Measurements from ENCODE around the gene KCTD7.
"Not testable (repeated sequence)": the region's sequence is repeated elsewhere in the genome, so short reads cannot be mapped to it uniquely, and the experiment has no call there.

KCTD7 gene

DNA sequence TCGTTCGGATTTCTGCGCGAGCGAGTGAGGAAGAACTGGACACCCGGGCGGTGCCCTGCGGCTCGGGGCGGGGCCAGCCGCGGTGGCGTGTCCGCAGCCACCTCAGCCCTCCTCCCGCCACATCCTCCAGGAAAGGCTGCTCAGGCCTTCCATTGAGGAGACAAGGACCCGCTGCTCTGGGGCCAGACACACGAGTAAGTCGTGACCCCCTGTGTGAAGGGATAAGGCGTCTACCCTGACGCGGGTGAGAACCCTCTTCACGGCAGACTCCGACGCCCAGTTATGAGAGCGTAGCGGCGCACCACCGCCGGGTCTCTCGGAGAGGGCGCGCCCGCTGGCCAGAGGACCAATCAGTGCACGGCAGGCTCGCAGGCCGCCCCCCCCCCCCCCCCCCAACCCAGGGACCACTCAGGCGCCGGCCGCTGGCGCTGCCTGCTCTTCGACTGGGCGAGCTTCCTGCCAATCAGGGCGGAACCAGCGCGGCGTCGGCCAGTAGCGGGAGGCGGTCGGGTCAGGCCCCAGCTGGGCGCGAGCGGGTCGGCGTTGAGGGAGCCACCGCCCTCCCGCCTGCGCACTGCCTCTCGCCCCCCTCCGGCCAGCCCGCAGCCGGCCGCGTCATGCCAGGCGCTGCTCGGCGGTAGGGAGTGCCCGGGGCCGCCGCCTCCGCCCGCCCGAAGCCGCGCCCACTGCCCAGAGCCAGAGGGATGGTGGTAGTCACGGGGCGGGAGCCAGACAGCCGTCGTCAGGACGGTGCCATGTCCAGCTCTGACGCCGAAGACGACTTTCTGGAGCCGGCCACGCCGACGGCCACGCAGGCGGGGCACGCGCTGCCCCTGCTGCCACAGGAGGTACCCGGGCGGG is at the start of gene KCTD7:
Gene KCTD7 (plus strand): TSS at position 521 of the 861 bp plus-strand sequence. CDS start 184 bp downstream, at position 705.
- peak; percentile 92 to 94 for DNase-seq (ENCODE audit: extremely low read depth in 1 of 2, low read depth in 1 of 2)

DNA sequence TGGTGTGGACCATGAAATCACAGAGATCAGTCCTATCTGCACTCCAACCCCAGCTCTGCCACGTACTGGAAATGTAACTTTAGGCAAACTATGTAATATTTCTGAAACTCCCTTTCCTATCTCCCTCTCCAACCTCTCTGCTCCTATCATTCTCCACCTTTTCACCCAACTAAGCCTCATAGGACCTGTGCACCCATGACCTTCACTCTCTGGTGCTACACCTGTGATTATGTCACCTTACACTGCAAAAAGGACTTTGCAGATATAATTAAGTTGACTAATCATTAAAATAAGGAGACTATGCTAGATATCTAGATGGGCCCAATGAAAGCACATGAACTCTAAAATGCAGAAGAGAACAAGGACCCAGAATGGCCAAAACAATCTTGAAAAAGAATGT is 48.3 kb upstream of the KCTD7 start:
- not testable (repeated sequence) for DNase-seq (ENCODE audit: extremely low read depth in 1 of 2, low read depth in 1 of 2)

DNA sequence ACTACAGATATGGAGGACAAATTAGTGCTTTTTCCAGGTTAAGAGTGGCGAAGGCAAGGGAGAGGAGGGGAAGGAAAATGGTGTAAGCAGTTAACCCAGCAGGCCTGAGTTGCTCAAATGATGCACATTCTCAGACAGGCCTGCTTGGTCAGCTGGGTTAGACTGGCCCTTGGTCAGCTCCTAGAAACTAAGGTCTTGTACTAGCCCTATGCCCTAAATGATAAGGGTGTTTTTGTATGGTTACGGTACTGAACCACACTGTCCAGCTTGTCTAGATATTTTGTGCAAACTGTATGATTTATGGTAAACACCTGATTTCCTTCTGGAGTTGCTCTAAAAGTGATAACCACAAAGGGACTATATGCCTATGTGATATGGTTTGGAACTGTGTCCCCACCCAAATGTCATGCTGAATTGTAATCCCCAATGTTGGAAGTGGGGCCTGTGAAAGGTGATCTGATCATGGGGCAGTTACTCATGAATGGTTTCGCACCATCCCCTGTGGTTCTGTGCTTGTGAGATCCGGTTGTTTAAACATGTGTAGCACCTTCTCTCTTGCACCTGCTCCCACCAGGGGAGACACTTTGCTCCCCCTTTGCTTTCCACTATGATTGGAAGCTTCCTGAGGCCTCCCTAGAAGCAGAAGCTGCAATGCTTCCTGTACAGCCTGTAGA is 45.7 kb upstream of the KCTD7 start:
- not testable (repeated sequence) for DNase-seq (ENCODE audit: extremely low read depth in 1 of 2, low read depth in 1 of 2)

GRCh38 chr7:66583490-66584110 is 45.1 kb upstream of the KCTD7 start:
- DNase-seq (ENCODE audit: extremely low read depth in 1 of 2, low read depth in 1 of 2), result no peak

GRCh38 chr7:66586181-66586580 is 42.5 kb upstream of the KCTD7 start:
- no peak for DNase-seq (ENCODE audit: extremely low read depth in 1 of 2, low read depth in 1 of 2)

DNA sequence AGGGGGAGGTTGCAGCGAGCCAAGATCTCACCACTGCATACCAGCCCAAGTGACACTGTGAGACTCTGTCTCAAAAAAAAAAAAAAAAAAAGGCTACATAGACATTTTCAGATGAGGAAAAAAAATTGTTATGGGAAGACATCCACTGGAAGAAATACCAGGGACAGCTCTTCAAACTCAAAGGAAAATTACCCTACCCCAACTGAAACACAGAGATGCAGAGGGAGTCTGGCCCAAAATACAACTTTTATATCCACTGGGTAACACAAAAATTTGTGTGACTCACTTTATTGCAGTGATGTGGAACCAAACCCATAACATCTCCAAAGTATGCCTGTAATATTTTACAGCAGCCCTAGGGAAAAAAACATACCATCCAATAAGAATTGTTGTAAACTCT is 40.5 kb upstream of the KCTD7 start:
- not testable (repeated sequence) for DNase-seq (ENCODE audit: extremely low read depth in 1 of 2, low read depth in 1 of 2)

- DNase-seq (ENCODE audit: extremely low read depth in 1 of 2, low read depth in 1 of 2), result not testable (repeated sequence)
Observed at GRCh38 chr7:66588856-66589570, 39.7 kb upstream of the KCTD7 start.

- DNase-seq (ENCODE audit: extremely low read depth in 1 of 2, low read depth in 1 of 2), result not testable (repeated sequence)
Observed at GRCh38 chr7:66590302-66591057, 38.2 kb upstream of the KCTD7 start.

GRCh38 chr7:66591058-66591798 is 37.5 kb upstream of the KCTD7 start:
- peak in 1 of 2 donors; percentile 5 for DNase-seq (ENCODE audit: extremely low read depth in 1 of 2, low read depth in 1 of 2)

- peak; percentile 74 to 91 for DNase-seq (ENCODE audit: extremely low read depth in 1 of 2, low read depth in 1 of 2)
Observed at GRCh38 chr7:66591799-66592596, 36.7 kb upstream of the KCTD7 start.

GRCh38 chr7:66592597-66593146 is 36.0 kb upstream of the KCTD7 start:
- DNase-seq (ENCODE audit: extremely low read depth in 1 of 2, low read depth in 1 of 2), result not testable (repeated sequence)

DNA sequence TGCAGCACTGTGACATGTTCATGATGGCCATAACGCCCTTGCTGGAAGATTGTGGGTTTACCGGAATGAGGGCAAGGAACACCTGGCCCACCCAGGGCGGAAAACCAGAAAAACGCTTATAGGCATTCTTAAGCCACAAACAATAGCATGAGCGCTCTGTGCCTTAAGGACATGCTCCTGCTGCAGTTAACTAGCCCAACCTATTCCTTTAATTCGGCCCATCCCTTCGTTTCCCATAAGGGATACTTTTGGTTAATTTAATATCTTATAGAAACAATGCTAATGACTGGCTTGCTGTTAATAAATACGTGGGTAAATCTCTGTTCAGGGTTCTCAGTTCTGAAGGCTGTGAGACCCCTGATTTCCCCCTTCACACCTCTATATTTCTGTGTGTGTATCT is 34.6 kb upstream of the KCTD7 start:
- DNase-seq (ENCODE audit: extremely low read depth in 1 of 2, low read depth in 1 of 2), result not testable (repeated sequence)

GRCh38 chr7:66597461-66597860 is 31.2 kb upstream of the KCTD7 start:
- no peak for DNase-seq (ENCODE audit: extremely low read depth in 1 of 2, low read depth in 1 of 2)

- DNase-seq (ENCODE audit: extremely low read depth in 1 of 2, low read depth in 1 of 2), result no peak
Observed at GRCh38 chr7:66602159-66602558, 26.5 kb upstream of the KCTD7 start.

DNA sequence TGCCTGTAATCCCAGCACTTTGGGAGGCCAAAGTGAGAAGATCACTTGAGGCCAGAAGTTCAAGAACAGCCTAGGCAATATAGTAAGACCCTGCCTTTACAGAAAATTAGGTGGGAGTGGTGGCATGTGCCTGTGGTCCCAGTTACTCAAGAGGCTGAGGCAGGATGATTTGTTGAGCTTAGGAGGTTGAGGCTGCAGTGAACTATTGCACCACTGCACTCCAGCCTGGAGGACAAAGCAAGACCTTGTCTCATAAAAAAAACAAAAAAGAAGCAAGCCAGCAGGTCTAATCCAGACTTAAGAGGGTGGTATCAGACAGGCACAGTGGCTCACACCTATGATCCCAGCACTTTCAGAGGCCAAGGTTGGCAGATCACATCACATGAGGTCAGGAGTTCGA is 24.5 kb upstream of the KCTD7 start:
- DNase-seq (ENCODE audit: extremely low read depth in 1 of 2, low read depth in 1 of 2), result no peak

DNA sequence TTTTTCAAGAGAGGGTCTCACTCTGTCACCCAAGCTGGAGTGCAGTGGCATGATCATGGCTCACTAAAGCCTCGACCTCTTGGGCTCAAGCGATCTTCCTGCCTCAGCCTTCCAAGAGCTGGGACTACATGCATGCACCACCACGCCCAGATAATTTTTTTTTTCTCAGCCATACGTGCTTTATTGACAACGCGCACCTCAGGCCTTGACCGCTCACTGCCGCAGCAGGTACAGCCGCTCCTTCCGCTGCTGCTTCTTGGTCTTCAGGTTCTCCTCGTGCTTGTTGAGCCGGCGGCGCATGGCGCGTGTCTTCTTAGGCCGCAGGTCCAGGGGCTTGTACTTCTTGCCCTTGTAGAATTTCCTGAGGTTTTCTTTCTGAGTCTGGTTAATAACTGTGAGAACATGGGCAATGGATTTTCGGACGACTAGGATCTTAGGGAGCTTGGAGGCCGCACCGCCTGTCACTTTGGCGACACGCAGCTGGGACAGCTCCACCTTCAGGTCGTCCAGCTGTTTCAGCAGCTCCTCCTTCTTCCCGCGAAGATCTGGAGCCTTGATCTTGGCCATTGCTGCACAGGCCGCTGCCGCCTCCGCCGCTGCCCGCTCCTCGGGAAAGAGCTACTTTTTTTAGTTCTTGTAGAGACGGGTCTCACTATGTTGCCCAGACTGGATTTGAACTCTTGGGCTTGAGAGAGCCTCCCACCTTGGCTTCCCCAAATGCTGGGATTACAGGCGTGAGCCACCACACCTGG is 22.0 kb upstream of the KCTD7 start:
- not testable (repeated sequence) for DNase-seq (ENCODE audit: extremely low read depth in 1 of 2, low read depth in 1 of 2)

GRCh38 chr7:66609176-66609575 is 19.5 kb upstream of the KCTD7 start:
- DNase-seq (ENCODE audit: extremely low read depth in 1 of 2, low read depth in 1 of 2), result no peak

DNA sequence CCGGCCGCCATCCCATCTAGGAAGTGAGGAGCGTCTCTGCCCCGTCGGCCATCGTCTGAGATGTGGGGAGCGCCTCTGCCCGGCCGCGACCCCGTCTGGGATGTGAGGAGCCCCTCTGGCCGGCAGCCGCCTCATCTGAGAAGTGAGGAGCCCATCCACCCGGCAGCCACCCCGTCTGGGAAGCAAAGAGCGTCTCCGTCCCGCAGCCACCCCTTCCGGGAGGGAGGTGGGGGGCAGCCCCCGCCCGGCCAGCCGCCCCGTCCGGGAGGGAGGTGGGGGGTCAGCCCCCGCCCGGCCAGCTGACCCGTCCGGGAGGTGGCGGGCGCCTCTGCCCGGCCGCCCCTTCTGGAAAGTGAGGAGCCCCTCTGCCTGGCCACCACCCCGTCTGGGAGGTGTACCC is 14.1 kb upstream of the KCTD7 start:
- DNase-seq (ENCODE audit: extremely low read depth in 1 of 2, low read depth in 1 of 2), result not testable (repeated sequence)
